CD8-positive, alpha-beta memory T cell (primary cell): ENCODE results near the gene PHETA1. TPM values are rescaled to one million over a fixed set of nuclear protein-coding genes. Genes with fewer than 3 reads are reported as not detected.

Experiments
- CTCF ChIA-PET: fragments of 350-600 bp; sonication (Branson Sonifier 250); formaldehyde crosslinking; loops from one replicate; lab custom pipeline; 2021; ENCODE audit warnings: antibody characterized with exemption; lab: Charles Lee
- POLR2A ChIA-PET: fragments of 350-600 bp; sonication (Branson Sonifier 250); formaldehyde crosslinking; loops from one replicate; lab custom pipeline; 2021; ENCODE audit warnings: antibody characterized with exemption; lab: Charles Lee
- DNase-seq, 5 donors: peaks; one replicate each; pipeline versions ENCODE4 v3.0.0 to v3.0.0-alpha.2; 2020 to 2022; ENCODE audit warnings: mixed read lengths in 1 of 5
- H3K27ac ChIP-seq: one replicate; pipeline ENCODE4 v1.7.0; 2013; ENCODE audit warnings: low read depth, mild to moderate bottlenecking, low read length, moderate library complexity
- H3K27me3 ChIP-seq: 2 replicates; pipeline ENCODE4 v1.7.0; 2013; ENCODE audit warnings: low read length, mild to moderate bottlenecking; ENCODE audit not compliant: insufficient read depth, poor library complexity, severe bottlenecking
- H3K36me3 ChIP-seq: 2 replicates; pipeline ENCODE4 v1.7.0; 2013; ENCODE audit warnings: mild to moderate bottlenecking, low read length, moderate library complexity; ENCODE audit not compliant: insufficient read depth
- H3K4me1 ChIP-seq: 2 replicates; pipeline ENCODE4 v1.7.0; 2013; ENCODE audit warnings: mild to moderate bottlenecking, low read length, moderate library complexity; ENCODE audit not compliant: insufficient read depth
- H3K4me3 ChIP-seq: 2 replicates; pipeline ENCODE4 v1.7.0; 2013; ENCODE audit warnings: mild to moderate bottlenecking, low read length
- H3K9me3 ChIP-seq: 2 replicates; pipeline ENCODE4 v1.7.0; 2013; ENCODE audit warnings: mild to moderate bottlenecking, low read length
- H3K27ac Mint-ChIP-seq, 8 donors: one replicate each; pipeline ENCODE4 v1.8.0; 2020 to 2021; ENCODE audit warnings: mixed read lengths in 8 of 8, mild to moderate bottlenecking in 6 of 8, inconsistent platforms in 3 of 8, moderate library complexity in 3 of 8
- H3K27me3 Mint-ChIP-seq, 2 donors: one replicate each; pipeline ENCODE4 v1.8.0; 2020 to 2021; ENCODE audit warnings: mixed read lengths in 2 of 2, mild to moderate bottlenecking in 1 of 2, moderate library complexity in 1 of 2
- H3K36me3 Mint-ChIP-seq, 3 donors: one replicate each; pipeline ENCODE4 v1.8.0; 2020 to 2021; ENCODE audit warnings: mixed read lengths in 3 of 3, inconsistent platforms in 1 of 3, mild to moderate bottlenecking in 1 of 3
- H3K4me1 Mint-ChIP-seq, 3 donors: one replicate each; pipeline ENCODE4 v1.8.0; 2020 to 2021; ENCODE audit warnings: mixed read lengths in 3 of 3, inconsistent platforms in 1 of 3, mild to moderate bottlenecking in 1 of 3
- H3K4me3 Mint-ChIP-seq, 7 donors: one replicate each; pipeline ENCODE4 v1.8.0; 2020 to 2021; ENCODE audit warnings: mixed read lengths in 7 of 7, mild to moderate bottlenecking in 6 of 7, moderate library complexity in 4 of 7, inconsistent platforms in 2 of 7
- H3K9me3 Mint-ChIP-seq, 5 donors: one replicate each; pipeline ENCODE4 v1.8.0; 2020 to 2022; ENCODE audit warnings: mixed read lengths in 5 of 5, mild to moderate bottlenecking in 3 of 5, moderate library complexity in 2 of 5, inconsistent platforms in 1 of 5
- polyA plus RNA-seq: library from polyadenylated mRNA; unstranded; fragments of 300-500 nt; fragmentation: Illumina TruSeq; gene quantifications from one replicate; pipeline ENCODE4 v1.2.3, GENCODE V29; 2021
- total RNA-seq, 2 experiments: library from RNA; stranded (reverse); gene quantifications; one replicate each; pipeline ENCODE4 v1.2.3, GENCODE V29; 2021

PHETA1 gene
- total and polyA plus RNA-seq, 3 experiments from 2014 or later = 1.8 to 3.9 (median 3.8) TPM

DNA sequence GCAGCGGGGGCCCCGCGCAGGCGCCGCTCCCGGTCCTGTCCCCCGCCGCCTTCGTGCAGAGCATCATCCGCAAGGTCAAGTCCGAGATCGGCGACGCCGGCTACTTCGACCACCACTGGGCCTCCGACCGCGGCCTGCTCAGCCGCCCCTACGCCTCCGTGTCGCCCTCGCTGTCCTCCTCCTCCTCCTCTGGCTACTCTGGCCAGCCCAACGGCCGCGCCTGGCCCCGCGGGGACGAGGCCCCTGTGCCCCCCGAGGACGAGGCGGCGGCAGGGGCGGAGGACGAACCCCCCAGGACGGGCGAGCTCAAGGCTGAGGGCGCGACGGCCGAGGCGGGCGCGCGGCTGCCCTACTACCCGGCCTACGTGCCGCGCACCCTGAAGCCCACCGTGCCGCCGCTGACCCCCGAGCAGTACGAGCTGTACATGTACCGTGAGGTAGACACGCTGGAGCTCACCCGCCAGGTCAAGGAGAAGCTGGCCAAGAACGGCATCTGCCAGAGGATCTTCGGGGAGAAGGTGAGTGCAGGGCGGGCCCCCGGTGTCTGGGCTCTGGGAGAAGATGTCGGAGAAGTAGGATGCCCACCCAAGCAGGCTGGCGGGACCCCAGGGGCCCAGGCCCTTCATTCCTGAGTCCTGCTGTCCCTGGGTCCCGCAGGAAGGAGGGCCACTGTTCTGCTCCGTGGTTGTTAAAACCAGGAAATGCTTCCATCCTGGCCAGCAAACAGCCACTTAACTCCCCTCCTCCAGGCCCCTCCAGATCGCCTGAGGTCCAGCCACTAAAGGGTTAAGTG, 48.4 kb downstream of the PHETA1 start:
- no peak overlapping the region for H3K4me3 Mint-ChIP-seq
- CTCF ChIA-PET = no interaction called here

DNA sequence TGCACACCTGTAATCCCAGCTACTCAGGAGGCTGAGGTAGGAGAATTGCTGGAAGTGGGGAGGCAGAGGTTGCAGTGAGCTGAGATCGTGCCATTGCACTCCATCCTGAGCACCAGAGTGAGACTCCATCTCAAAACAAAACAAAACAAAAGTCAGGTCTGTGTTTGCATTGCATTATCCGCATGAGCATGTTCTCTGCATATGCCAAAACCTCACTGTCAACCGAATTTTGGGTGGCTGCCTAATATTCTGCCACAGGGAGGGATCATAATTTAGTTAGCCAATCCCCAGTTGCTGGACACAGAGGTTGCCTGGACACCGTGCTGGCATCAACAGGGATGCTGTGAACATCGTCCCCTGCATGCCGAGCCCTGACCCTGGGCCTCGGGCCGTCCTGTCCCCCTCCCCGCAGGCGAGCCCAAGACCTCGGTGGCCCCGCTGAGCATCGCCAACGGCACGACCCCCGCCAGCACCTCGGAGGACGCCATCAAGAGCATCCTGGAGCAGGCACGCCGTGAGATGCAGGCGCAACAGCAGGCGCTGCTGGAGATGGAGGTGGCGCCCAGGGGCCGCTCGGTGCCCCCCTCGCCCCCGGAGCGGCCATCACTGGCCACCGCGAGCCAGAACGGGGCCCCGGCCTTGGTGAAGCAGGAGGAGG, 49.2 kb downstream of the PHETA1 start:
- CTCF ChIA-PET = no interaction called here
- H3K27ac Mint-ChIP-seq = no peak overlapping the region
- no peak for DNase-seq

More for the DNA sequence above, 48.4 kb downstream of the PHETA1 start:
- H3K36me3 ChIP-seq = no peaks in the 10 kb centered on the region
- H3K4me3 ChIP-seq = no peak overlapping the region
- H3K4me1 ChIP-seq = no peaks in the 10 kb centered on the region
- H3K36me3 Mint-ChIP-seq = no peaks in the 10 kb centered on the region
- no peaks in the 10 kb centered on the region for H3K9me3 Mint-ChIP-seq
- no peaks in the 10 kb centered on the region for H3K4me1 Mint-ChIP-seq
- H3K9me3 ChIP-seq = no peaks in the 10 kb centered on the region
- no peak for DNase-seq
- H3K27ac Mint-ChIP-seq = no peak overlapping the region
- POLR2A ChIA-PET = no interaction called here
- no peak overlapping the region for H3K27ac ChIP-seq
- H3K27me3 ChIP-seq = no peaks in the 10 kb centered on the region
- H3K27me3 Mint-ChIP-seq = peaks cover 0 to 16% of the 10 kb centered on the region in 2 donors

DNA sequence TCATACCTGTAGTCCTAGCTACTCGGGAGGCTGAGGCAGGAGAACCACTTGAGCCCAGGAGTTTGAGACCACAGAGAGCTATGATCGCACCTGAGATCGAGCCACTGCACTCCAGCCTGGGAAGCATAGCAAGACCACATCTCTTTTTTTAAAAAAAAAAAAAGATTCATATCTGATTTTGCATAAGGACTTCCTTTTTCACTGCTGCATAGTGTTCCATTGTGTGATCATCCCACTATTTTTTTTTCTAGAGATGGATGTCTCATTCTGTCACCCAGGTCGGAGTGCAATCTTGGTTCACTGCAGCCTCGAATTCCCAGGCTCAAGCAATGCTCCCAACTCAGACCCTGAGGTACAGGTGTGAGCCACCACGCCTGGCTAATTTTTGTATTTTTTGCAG, 50.4 kb downstream of the PHETA1 start:
- no peak overlapping the region for H3K27ac Mint-ChIP-seq
- peaks cover 4% of the 10 kb centered on the region for H3K4me1 ChIP-seq
- no peaks in the 10 kb centered on the region for H3K36me3 Mint-ChIP-seq
- no peaks in the 10 kb centered on the region for H3K27me3 ChIP-seq
- no peaks in the 10 kb centered on the region for H3K36me3 ChIP-seq
- CTCF ChIA-PET = no interaction called here
- H3K9me3 ChIP-seq = no peaks in the 10 kb centered on the region
- no peak for DNase-seq
- H3K4me3 ChIP-seq = no peak overlapping the region
- H3K27me3 Mint-ChIP-seq = peaks cover 4 to 29% of the 10 kb centered on the region in 2 donors
- peaks cover 2 to 6% (median 6%) of the 10 kb centered on the region in 3 donors for H3K4me1 Mint-ChIP-seq
- H3K27ac ChIP-seq = no peak overlapping the region
- POLR2A ChIA-PET = no interaction called here
- H3K9me3 Mint-ChIP-seq = no peaks in the 10 kb centered on the region
- H3K4me3 Mint-ChIP-seq = no peak overlapping the region

More for the DNA sequence above, 49.2 kb downstream of the PHETA1 start:
- no peaks in the 10 kb centered on the region for H3K4me1 Mint-ChIP-seq
- no peaks in the 10 kb centered on the region for H3K27me3 ChIP-seq
- no peaks in the 10 kb centered on the region for H3K36me3 Mint-ChIP-seq
- POLR2A ChIA-PET = no interaction called here
- H3K36me3 ChIP-seq = no peaks in the 10 kb centered on the region
- H3K4me1 ChIP-seq = no peaks in the 10 kb centered on the region
- no peak overlapping the region for H3K4me3 Mint-ChIP-seq
- no peak overlapping the region for H3K4me3 ChIP-seq
- H3K27me3 Mint-ChIP-seq = peaks cover 0 to 20% of the 10 kb centered on the region in 2 donors
- H3K9me3 ChIP-seq = no peaks in the 10 kb centered on the region
- H3K27ac ChIP-seq = no peak overlapping the region
- H3K9me3 Mint-ChIP-seq = no peaks in the 10 kb centered on the region

DNA sequence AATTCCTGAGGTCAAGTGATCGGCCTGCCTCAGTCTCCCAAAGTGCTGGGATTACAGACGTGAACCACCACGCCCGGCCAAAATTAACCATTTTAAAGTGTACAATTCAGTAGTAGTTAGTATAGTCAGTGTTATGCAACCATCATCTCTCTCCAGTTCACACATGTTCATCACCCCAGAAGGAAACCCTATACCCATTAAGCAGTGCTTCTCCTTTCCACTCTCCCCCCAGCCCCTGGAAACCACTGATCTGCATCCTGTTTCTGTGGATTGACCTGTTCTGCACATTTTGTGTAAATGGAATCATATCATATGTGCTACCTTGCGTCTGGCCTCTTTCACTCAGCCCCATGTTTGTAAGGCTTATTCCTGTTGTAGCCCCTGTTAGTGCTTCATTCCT, 52.2 kb downstream of the PHETA1 start:
- Histone ChIP-seq H3K27ac (no peak overlapping the region), H3K36me3 (no peaks in the 10 kb centered on the region), H3K9me3 (no peaks in the 10 kb centered on the region), H3K27me3 (no peaks in the 10 kb centered on the region), H3K4me1 (peaks cover 4% of the 10 kb centered on the region), H3K4me3 (no peak overlapping the region)
- POLR2A ChIA-PET = no interaction called here
- DNase-seq = no peak
- no peak overlapping the region for H3K27ac Mint-ChIP-seq
- no peaks in the 10 kb centered on the region for H3K9me3 Mint-ChIP-seq
- peaks cover 4 to 32% of the 10 kb centered on the region in 2 donors for H3K27me3 Mint-ChIP-seq
- no peaks in the 10 kb centered on the region for H3K36me3 Mint-ChIP-seq
- peaks cover 2 to 6% (median 6%) of the 10 kb centered on the region in 3 donors for H3K4me1 Mint-ChIP-seq
- CTCF ChIA-PET = interaction anchor here (1.0 to 1.3 kb wide), 2 partner anchors 293 to 379 kb away, joined by 3 read pairs; no protein-coding TSS in a partner anchor
- no peak overlapping the region for H3K4me3 Mint-ChIP-seq

GRCh38 chr12:111314953-111315539, 53.8 kb downstream of the PHETA1 start:
- H3K4me1 ChIP-seq = peaks cover 4% of the 10 kb centered on the region
- H3K36me3 ChIP-seq = no peaks in the 10 kb centered on the region
- no peak overlapping the region for H3K4me3 ChIP-seq
- Mint-ChIP-seq H3K4me3 (no peak overlapping the region), H3K36me3 (no peaks in the 10 kb centered on the region), H3K9me3 (no peaks in the 10 kb centered on the region), H3K4me1 (peaks cover 2 to 6% (median 6%) of the 10 kb centered on the region in 3 donors), H3K27ac (peak overlapping the region in 1 of 8 donors; percentile 56), H3K27me3 (peaks cover 6 to 32% of the 10 kb centered on the region in 2 donors)
- no peaks in the 10 kb centered on the region for H3K27me3 ChIP-seq
- no peaks in the 10 kb centered on the region for H3K9me3 ChIP-seq
- ChIA-PET CTCF (interaction anchor here (1.2 kb wide), 1 partner anchor 419 kb away, joined by 3 read pairs; no protein-coding TSS in a partner anchor), POLR2A (no interaction called here)
- no peak overlapping the region for H3K27ac ChIP-seq
- DNase-seq = no peak

DNA sequence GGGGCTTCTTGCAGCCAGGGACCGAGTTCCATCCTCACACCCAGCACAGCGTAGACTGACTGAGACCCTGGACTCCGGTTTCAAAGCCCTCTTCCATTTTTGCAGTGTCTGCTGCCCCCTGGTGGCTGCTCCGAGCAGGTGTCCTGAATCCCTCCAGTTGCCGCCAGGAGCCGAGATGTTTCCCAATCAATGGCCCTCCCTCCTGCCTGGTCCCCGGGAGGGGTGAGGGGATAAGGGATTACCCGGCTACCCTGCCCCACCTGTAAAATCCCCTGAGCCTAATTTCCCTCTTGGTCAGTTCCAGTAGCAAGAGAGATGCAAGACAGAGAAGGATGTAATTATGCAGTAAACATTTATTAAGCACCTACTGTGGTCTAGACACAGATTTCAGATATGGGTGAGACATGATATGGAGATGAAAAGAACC, 55.0 kb downstream of the PHETA1 start:
- Mint-ChIP-seq H3K4me3 (peak overlapping the region in 1 of 7 donors; percentile 11), H3K27ac (peak overlapping the region in 1 of 8 donors; percentile 50), H3K27me3 (peaks cover 7 to 32% of the 10 kb centered on the region in 2 donors), H3K4me1 (peaks cover 4 to 6% (median 6%) of the 10 kb centered on the region in 3 donors), H3K9me3 (no peaks in the 10 kb centered on the region), H3K36me3 (no peaks in the 10 kb centered on the region)
- Histone ChIP-seq H3K4me1 (peaks cover 4% of the 10 kb centered on the region), H3K27ac (no peak overlapping the region), H3K27me3 (no peaks in the 10 kb centered on the region), H3K4me3 (no peak overlapping the region), H3K9me3 (no peaks in the 10 kb centered on the region), H3K36me3 (no peaks in the 10 kb centered on the region)
- ChIA-PET CTCF (interaction anchor here (1.4 to 2.2 kb wide), 4 partner anchors 9 to 426 kb away, joined by 3 to 5 read pairs (median 4); no protein-coding TSS in a partner anchor), POLR2A (no interaction called here)
- peak; percentile 42 to 74 (median 59) for DNase-seq

DNA sequence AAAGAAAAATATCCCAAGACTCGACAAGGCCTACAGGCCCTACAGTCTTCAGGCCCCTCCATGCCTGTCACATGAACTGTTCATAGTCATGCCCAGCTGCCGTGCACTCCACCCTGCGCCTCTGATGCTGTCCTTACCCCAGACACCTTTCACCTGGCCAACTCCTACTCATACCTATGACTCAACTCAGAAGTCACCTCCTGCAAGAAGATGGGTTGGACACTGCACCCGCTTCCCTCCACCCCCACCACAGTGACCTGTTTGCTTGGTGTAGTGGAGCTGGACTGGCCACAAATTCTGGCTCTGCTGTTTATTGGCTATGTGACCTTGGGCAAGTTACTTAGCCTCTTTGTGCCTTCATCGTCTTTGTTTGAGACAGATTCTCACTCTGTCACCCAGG, 56.2 kb downstream of the PHETA1 start:
- no peaks in the 10 kb centered on the region for H3K27me3 ChIP-seq
- H3K4me1 ChIP-seq = peaks cover 4% of the 10 kb centered on the region
- H3K4me3 Mint-ChIP-seq = peak overlapping the region in 1 of 7 donors; percentile 61
- ChIA-PET POLR2A (no interaction called here), CTCF (interaction anchor here (0.7 to 2.2 kb wide), 7 partner anchors 10 to 425 kb away, joined by 3 to 7 read pairs (median 4); no protein-coding TSS in a partner anchor)
- no peak overlapping the region for H3K27ac Mint-ChIP-seq
- H3K4me1 Mint-ChIP-seq = peaks cover 4 to 6% (median 6%) of the 10 kb centered on the region in 3 donors
- H3K27ac ChIP-seq = no peak overlapping the region
- H3K36me3 Mint-ChIP-seq = no peaks in the 10 kb centered on the region
- H3K4me3 ChIP-seq = no peak overlapping the region
- DNase-seq = no peak
- no peaks in the 10 kb centered on the region for H3K36me3 ChIP-seq
- H3K9me3 ChIP-seq = no peaks in the 10 kb centered on the region
- peaks cover 0 to 2% (median 0%) of the 10 kb centered on the region in 5 donors for H3K9me3 Mint-ChIP-seq
- peaks cover 7 to 32% of the 10 kb centered on the region in 2 donors for H3K27me3 Mint-ChIP-seq
